Measurements from ENCODE around the gene SPRYD3. TPM values are rescaled to one million over a fixed set of nuclear protein-coding genes. Genes with fewer than 3 reads are reported as not detected.
A peak's percentile ranks its signal among the peaks of the same experiment; 100 is the strongest.
"Not testable (repeated sequence)": the region's sequence is repeated elsewhere in the genome, so short reads cannot be mapped to it uniquely, and the experiment has no call there.

SPRYD3 gene
- total and polyA plus RNA-seq, 8 donors: 25.7 to 47.2 (median 38.4) TPM

DNA sequence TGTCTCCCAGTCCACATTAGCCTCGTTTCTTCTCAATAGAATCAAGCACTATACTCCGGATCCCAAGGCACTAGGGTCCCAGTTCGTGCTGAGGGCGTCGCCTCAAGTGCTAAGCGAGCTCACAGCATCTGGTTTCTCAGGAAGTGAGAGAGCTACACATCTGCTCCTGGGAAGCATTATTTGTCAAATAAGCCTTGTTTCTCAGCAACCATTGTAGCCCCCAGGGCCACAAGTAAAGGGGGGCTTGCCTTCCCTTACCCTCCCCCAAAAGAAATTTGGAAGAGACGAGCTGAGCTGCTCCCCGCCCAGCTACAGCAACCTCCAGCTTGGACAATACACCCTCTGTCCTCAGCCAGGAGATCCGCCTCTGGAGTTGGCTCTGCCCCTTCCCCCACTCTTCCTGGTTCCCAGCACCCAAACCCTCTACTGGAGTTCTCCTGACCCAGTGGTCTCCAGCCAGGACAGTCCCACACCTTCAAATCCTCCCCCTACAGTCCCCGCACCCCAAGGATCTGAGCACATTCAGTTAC is 35.1 kb downstream of the SPRYD3 start:
- DNase-seq (peak in 5 of 6 donors; percentile 39 to 53 (median 45)), ATAC-seq (no peak)
- WGBS, 2 donors: 52 to 53% methylated on average over 10 of the region's 10 CpGs

DNA sequence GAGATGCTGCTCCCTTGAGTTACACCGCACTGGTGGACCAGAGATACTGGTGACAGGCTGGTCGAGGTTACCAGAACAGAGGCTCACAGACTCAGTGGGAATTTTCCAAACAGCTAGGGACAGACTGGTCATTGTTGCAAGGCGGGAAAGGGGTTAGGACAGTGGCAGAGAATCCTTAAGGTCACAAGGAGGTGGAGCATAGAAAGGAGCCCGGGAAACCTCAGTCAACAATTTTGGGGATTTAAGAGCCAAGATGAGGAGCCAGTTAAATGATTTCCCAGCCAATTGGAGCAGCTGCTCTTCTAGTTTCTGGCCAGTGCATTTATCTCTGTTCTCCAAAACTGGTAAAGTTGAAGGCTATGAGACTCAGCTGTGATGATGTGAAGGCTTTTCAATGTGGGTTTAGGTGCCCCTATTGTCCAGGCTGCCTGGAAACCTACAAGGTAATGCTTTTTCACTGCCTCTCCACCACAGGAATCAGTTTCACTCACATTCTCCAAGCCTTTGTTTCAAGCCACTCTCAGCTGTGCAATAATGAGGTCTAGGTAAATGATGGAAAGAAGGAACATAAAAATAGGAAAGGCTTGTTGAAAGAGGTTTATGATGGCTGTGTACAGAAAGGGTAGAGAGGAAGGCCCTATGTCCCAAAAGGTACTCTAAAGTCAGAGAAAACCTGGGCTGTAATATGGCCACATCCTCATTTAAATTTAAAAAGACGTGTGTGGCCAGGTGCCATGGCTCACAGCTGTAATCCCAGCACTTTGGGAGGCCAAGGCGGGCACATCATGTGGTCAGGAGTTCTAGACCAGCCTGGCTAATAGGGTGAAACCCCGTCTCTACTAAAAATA is 36.4 kb downstream of the SPRYD3 start:
- Histone ChIP-seq H3K9me3 (no peaks in the 10 kb centered on the region), H3K27ac (no peak overlapping the region), H3K4me1 (peaks cover 6 to 19% (median 7%) of the 10 kb centered on the region in 3 donors), H3K36me3 (peaks cover 0 to 28% (median 13%) of the 10 kb centered on the region in 3 donors), H3K4me3 (no peak overlapping the region), H3K27me3 (no peaks in the 10 kb centered on the region)
- ATAC-seq: no peak
- DNase-seq: peak in 1 of 6 donors; percentile 14
- WGBS, 2 donors: 76 to 82% methylated on average over 7 of the region's 7 CpGs
- TF ChIP-seq CTCF (IDR thresholded peaks at IDR 0.05): no peak
- no peak for FAIRE-seq
- intact Hi-C loops (cut with DNase I): no loop called here

More for the DNA sequence above, 35.1 kb downstream of the SPRYD3 start:
- Histone ChIP-seq H3K4me3 (no peak overlapping the region), H3K27me3 (no peaks in the 10 kb centered on the region), H3K27ac (peak overlapping the region; percentile 18 to 96 (median 90)), H3K9me3 (no peaks in the 10 kb centered on the region), H3K4me1 (peaks cover 19 to 30% (median 19%) of the 10 kb centered on the region in 3 donors), H3K36me3 (peaks cover 0 to 15% (median 7%) of the 10 kb centered on the region in 3 donors)
- no peak for TF ChIP-seq CTCF (IDR thresholded peaks at IDR 0.05)
- intact Hi-C loops (cut with DNase I): no loop called here
- FAIRE-seq: no peak

DNA sequence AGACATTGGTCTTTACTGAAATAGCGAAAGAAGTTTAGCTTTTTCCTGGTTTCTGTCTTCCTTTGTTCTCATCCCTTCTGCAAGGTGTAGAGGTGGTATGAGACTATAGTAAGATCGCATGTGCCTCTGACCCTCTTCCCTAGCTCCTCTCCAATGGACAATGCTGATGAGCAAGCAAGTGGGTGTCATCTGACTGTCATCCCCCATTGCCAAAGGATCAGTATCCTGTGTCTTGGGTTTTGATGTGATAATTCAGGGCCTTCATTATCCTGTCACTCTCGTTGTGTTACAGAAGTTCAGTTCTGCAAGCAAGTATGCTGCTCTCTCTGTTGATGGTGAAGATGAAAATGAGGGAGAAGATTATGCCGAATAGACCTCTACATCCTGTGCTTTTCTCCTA is 39.3 kb downstream of the SPRYD3 start:
- peak in 1 of 6 donors; percentile 6 for DNase-seq
- TF ChIP-seq CTCF (IDR thresholded peaks at IDR 0.05): no peak
- peaks cover 0 to 6% (median 0%) of the 10 kb centered on the region in 3 donors for H3K4me1 ChIP-seq
- H3K4me3 ChIP-seq: no peak overlapping the region
- WGBS, 2 donors: 78 to 80% methylated on average over 3 to 4 of the region's 4 CpGs
- H3K27me3 ChIP-seq: no peaks in the 10 kb centered on the region
- no peak overlapping the region for H3K27ac ChIP-seq
- H3K36me3 ChIP-seq: peaks cover 3 to 54% (median 38%) of the 10 kb centered on the region in 3 donors
- no peak for ATAC-seq
- intact Hi-C loops (cut with DNase I): no loop called here
- no peak for FAIRE-seq
- no peaks in the 10 kb centered on the region for H3K9me3 ChIP-seq

DNA sequence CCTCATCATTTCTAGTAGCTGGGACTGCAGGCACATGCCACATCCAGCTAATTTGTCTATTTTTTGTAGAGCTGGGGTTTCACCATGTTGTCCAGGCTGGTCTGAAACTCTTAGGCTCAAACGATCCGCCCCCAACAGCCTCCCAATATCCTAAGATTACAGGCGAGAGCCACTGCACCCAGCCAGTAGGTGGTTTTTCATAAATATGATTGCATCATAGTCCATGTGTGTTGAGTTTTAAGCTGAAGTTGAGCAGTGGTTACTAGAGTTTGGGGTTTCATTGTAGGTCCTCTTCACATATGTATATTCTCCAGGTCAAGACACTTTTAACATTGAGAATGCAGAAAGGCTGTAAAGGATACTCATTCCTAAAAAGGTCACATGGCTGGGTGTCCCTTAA is 42.4 kb downstream of the SPRYD3 start:
- ATAC-seq (no peak), FAIRE-seq (no peak), DNase-seq (no peak)
- Histone ChIP-seq H3K36me3 (peaks cover 3 to 77% (median 52%) of the 10 kb centered on the region in 3 donors), H3K27ac (no peak overlapping the region), H3K27me3 (no peaks in the 10 kb centered on the region), H3K4me1 (no peaks in the 10 kb centered on the region), H3K9me3 (no peaks in the 10 kb centered on the region), H3K4me3 (no peak overlapping the region)
- WGBS, 2 donors: 85 to 90% methylated on average over 3 of the region's 3 CpGs
- no peak for TF ChIP-seq CTCF (IDR thresholded peaks at IDR 0.05)
- intact Hi-C loops (cut with DNase I): no loop called here

GRCh38 chr12:53034459-53034858 is 44.7 kb downstream of the SPRYD3 start:
- 84 to 90% methylated on average over 8 of the region's 8 CpGs for WGBS, 2 donors
- ATAC-seq (no peak), FAIRE-seq (no peak), DNase-seq (no peak)
- Histone ChIP-seq H3K27me3 (no peaks in the 10 kb centered on the region), H3K27ac (no peak overlapping the region), H3K4me3 (no peak overlapping the region), H3K4me1 (no peaks in the 10 kb centered on the region), H3K9me3 (no peaks in the 10 kb centered on the region), H3K36me3 (peaks cover 7 to 81% (median 60%) of the 10 kb centered on the region in 3 donors)
- TF ChIP-seq CTCF (IDR thresholded peaks at IDR 0.05): no peak
- intact Hi-C loops (cut with DNase I): no loop called here

DNA sequence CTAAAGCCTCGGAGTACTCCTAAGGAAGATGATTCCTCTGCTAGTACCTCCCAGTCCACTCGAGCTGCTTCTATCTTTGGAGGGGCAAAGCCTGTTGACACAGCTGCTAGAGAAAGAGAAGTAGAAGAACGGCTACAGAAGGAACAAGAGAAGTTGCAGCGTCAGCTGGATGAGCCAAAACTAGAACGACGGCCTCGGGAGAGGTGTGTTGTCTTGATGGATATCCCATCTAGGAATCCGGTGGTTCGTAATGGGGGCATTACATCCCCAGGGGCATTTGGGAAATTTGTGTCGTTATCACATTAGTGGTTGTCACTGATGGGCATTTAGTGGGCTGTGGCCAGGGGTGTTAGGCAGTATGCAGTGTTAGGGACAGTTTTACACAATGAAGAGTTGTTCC is 45.4 kb downstream of the SPRYD3 start:
- DNase-seq; H3K9me3 ChIP-seq; H3K27me3 ChIP-seq; FAIRE-seq; ATAC-seq; intact Hi-C loops (cut with DNase I); H3K4me3 ChIP-seq; H3K27ac ChIP-seq; H3K4me1 ChIP-seq: not testable (repeated sequence)
- peaks cover 7 to 81% (median 63%) of the 10 kb centered on the region in 3 donors for H3K36me3 ChIP-seq
- 68 to 83% methylated on average over 10 of the region's 10 CpGs for WGBS, 2 donors

Measured in pancreas (tissue), 10 donors.